H1 (cell line): ENCODE data around the gene FOXC1. TPM values are rescaled to one million over a fixed set of nuclear protein-coding genes. Genes with fewer than 3 reads are reported as not detected.

Experiments
- BCL11A ChIP-seq, 2 experiments: IDR thresholded peaks; one replicate each; pipeline ENCODE4 v1.6.1; 2011; ENCODE audit warnings: low read depth in 2 of 2, low read length in 2 of 2, mild to moderate bottlenecking in 2 of 2
- CEBPB ChIP-seq: IDR thresholded peaks from 2 replicates; pipeline ENCODE4 v1.6.1; 2012; ENCODE audit warnings: low read depth, low read length
- CTBP2 ChIP-seq: IDR thresholded peaks from 2 replicates; pipeline ENCODE4 v1.7.0; 2011; ENCODE audit warnings: borderline replicate concordance, mild to moderate bottlenecking, moderate library complexity, mixed read lengths, low read length; ENCODE audit not compliant: insufficient read depth, insufficient read length
- EGR1 ChIP-seq: IDR thresholded peaks from 2 replicates; pipeline ENCODE4 v1.6.1; 2011; ENCODE audit warnings: low read depth, low read length, borderline replicate concordance
- KDM5A ChIP-seq: fragments of 200-600 bp; IDR thresholded peaks from 2 replicates; pipeline ENCODE4 v1.7.1; 2012; ENCODE audit warnings: mild to moderate bottlenecking, low read length, inconsistent platforms, mixed read lengths
- SP4 ChIP-seq: IDR thresholded peaks from 2 replicates; pipeline ENCODE4 v1.6.1; 2012; ENCODE audit warnings: low read length, inconsistent platforms
- SRF ChIP-seq: IDR thresholded peaks from 2 replicates; pipeline ENCODE4 v1.6.1; 2011; ENCODE audit warnings: mild to moderate bottlenecking, low read depth, low read length, moderate library complexity
- TAF7 ChIP-seq: optimal IDR thresholded peaks from 2 replicates; pipeline ENCODE3; 2011; ENCODE audit warnings: low read depth, mild to moderate bottlenecking, inconsistent platforms, low read length, moderate library complexity, borderline replicate concordance
- TCF12 ChIP-seq: IDR thresholded peaks from 2 replicates; pipeline ENCODE4 v1.6.1; 2011; ENCODE audit warnings: low read depth, mild to moderate bottlenecking, low read length
- polyA plus RNA-seq, 7 experiments: library from polyadenylated mRNA; depleted of rRNA in 3 of 7; stranded (reverse) in 5 of 7; unstranded in 2 of 7; fragments of >200 nt in 5 of 7; fragments of 200-250 nt in 2 of 7; gene quantifications; 1 replicate in 5 of 7; 2 replicates in 1 of 7; 4 replicates in 1 of 7; pipeline versions ENCODE4 v1.2.1 to v1.2.3, GENCODE V29; 2011 to 2013; ENCODE audit warnings: missing spikeins in 2 of 7, mixed read lengths in 2 of 7
- total RNA-seq: library from RNA; stranded (reverse); fragmentation: NEBNext Ultra II Directional; extraction: Animal tissue kit (Norgen Biotek cat#: 25700); gene quantifications from 2 replicates; pipeline ENCODE4 v1.2.1, GENCODE V29; 2021
- TF ChIP-seq, protein P1 (sequence below): fragments of 300-600 bp; sonication (generic); IDR thresholded peaks from 2 replicates; pipeline ENCODE4 v1.7.1; 2012; ENCODE audit warnings: low read length, moderate library complexity, mild to moderate bottlenecking, inconsistent platforms; ENCODE audit not compliant: insufficient replicate concordance
- TF ChIP-seq, protein P2 (sequence below): IDR thresholded peaks from 2 replicates; pipeline ENCODE4 v1.6.1; 2011; ENCODE audit warnings: low read depth, mild to moderate bottlenecking, low read length; ENCODE audit not compliant: insufficient read depth

The FOXC1 gene
- total and polyA plus RNA-seq, 2 of the 8 experiments (the other 6 are each of a cell fraction or from before 2014, with no cell fraction given), result 0.22 TPM; not detected in 1

DNA sequence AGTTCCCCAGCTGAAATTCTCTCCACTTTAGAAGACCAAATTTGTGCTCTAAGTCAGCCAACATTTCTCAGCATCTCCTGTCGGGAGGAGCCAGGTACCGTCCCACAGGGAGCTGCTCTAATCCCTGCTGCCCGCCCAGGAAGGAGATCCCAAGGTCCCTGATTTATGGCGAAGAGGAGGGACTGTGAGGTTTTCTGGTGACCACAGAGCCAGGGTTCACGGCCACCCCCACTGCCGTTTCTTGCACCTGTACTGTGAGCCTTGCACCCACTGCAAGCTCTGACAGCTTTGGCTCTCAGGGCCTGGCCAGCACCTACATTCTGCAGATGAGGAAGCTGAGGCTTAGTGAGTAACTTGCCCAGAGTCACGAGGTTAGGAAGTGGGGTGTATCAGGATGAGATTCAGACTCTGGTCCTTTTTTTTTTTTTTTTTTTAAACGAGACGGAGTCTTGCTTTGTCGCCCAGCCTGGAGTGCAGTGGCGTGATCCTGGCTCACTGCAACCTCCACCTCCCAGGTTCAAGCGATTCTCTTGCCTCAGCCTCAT lies 34.9 kb downstream of the FOXC1 start (continued):
- TF ChIP-seq, protein P1, sequence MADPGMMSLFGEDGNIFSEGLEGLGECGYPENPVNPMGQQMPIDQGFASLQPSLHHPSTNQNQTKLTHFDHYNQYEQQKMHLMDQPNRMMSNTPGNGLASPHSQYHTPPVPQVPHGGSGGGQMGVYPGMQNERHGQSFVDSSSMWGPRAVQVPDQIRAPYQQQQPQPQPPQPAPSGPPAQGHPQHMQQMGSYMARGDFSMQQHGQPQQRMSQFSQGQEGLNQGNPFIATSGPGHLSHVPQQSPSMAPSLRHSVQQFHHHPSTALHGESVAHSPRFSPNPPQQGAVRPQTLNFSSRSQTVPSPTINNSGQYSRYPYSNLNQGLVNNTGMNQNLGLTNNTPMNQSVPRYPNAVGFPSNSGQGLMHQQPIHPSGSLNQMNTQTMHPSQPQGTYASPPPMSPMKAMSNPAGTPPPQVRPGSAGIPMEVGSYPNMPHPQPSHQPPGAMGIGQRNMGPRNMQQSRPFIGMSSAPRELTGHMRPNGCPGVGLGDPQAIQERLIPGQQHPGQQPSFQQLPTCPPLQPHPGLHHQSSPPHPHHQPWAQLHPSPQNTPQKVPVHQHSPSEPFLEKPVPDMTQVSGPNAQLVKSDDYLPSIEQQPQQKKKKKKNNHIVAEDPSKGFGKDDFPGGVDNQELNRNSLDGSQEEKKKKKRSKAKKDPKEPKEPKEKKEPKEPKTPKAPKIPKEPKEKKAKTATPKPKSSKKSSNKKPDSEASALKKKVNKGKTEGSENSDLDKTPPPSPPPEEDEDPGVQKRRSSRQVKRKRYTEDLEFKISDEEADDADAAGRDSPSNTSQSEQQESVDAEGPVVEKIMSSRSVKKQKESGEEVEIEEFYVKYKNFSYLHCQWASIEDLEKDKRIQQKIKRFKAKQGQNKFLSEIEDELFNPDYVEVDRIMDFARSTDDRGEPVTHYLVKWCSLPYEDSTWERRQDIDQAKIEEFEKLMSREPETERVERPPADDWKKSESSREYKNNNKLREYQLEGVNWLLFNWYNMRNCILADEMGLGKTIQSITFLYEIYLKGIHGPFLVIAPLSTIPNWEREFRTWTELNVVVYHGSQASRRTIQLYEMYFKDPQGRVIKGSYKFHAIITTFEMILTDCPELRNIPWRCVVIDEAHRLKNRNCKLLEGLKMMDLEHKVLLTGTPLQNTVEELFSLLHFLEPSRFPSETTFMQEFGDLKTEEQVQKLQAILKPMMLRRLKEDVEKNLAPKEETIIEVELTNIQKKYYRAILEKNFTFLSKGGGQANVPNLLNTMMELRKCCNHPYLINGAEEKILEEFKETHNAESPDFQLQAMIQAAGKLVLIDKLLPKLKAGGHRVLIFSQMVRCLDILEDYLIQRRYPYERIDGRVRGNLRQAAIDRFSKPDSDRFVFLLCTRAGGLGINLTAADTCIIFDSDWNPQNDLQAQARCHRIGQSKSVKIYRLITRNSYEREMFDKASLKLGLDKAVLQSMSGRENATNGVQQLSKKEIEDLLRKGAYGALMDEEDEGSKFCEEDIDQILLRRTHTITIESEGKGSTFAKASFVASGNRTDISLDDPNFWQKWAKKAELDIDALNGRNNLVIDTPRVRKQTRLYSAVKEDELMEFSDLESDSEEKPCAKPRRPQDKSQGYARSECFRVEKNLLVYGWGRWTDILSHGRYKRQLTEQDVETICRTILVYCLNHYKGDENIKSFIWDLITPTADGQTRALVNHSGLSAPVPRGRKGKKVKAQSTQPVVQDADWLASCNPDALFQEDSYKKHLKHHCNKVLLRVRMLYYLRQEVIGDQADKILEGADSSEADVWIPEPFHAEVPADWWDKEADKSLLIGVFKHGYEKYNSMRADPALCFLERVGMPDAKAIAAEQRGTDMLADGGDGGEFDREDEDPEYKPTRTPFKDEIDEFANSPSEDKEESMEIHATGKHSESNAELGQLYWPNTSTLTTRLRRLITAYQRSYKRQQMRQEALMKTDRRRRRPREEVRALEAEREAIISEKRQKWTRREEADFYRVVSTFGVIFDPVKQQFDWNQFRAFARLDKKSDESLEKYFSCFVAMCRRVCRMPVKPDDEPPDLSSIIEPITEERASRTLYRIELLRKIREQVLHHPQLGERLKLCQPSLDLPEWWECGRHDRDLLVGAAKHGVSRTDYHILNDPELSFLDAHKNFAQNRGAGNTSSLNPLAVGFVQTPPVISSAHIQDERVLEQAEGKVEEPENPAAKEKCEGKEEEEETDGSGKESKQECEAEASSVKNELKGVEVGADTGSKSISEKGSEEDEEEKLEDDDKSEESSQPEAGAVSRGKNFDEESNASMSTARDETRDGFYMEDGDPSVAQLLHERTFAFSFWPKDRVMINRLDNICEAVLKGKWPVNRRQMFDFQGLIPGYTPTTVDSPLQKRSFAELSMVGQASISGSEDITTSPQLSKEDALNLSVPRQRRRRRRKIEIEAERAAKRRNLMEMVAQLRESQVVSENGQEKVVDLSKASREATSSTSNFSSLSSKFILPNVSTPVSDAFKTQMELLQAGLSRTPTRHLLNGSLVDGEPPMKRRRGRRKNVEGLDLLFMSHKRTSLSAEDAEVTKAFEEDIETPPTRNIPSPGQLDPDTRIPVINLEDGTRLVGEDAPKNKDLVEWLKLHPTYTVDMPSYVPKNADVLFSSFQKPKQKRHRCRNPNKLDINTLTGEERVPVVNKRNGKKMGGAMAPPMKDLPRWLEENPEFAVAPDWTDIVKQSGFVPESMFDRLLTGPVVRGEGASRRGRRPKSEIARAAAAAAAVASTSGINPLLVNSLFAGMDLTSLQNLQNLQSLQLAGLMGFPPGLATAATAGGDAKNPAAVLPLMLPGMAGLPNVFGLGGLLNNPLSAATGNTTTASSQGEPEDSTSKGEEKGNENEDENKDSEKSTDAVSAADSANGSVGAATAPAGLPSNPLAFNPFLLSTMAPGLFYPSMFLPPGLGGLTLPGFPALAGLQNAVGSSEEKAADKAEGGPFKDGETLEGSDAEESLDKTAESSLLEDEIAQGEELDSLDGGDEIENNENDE, result no peak
- TF ChIP-seq, protein P2, sequence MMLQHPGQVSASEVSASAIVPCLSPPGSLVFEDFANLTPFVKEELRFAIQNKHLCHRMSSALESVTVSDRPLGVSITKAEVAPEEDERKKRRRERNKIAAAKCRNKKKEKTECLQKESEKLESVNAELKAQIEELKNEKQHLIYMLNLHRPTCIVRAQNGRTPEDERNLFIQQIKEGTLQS, result no peak
- TF ChIP-seq KDM5A (no peak), BCL11A (IDR thresholded peaks at IDR 0.05; ENCODE audit: low read depth in 2 of 2, low read length in 2 of 2) (no peak), EGR1 (no peak), CTBP2 (no peak), CEBPB (no peak), TCF12 (no peak), SRF (no peak), TAF7 (no peak), SP4 (no peak)
